ENCODE results near the gene C21orf91. TPM values are rescaled to one million over a fixed set of nuclear protein-coding genes. Genes with fewer than 3 reads are reported as not detected.

Gene C21orf91
- total RNA-seq, 2 donors from 2014 or later: 10.2 to 22.9 TPM

GRCh38 chr21:17781524-17781923 is 37.6 kb downstream of the C21orf91 start:
- intact Hi-C loops (cut with DNase I): no loop called here
- no peaks in the 10 kb centered on the region for H3K9me3 ChIP-seq
- H3K4me1 ChIP-seq (replicated peaks): no peaks in the 10 kb centered on the region
- no peak for TF ChIP-seq CTCF (IDR thresholded peaks at IDR 0.05)
- no peaks in the 10 kb centered on the region for H3K27me3 ChIP-seq (replicated peaks; ENCODE audit: insufficient read depth)
- no peak overlapping the region for H3K4me3 ChIP-seq
- DNase-seq (ENCODE audit: low spot score): no peak
- no peaks in the 10 kb centered on the region for H3K36me3 ChIP-seq
- H3K27ac ChIP-seq: no peak overlapping the region
- WGBS: 92% methylated on average over 5 of the region's 5 CpGs

- Histone ChIP-seq H3K4me3 (no peak overlapping the region), H3K4me1 (replicated peaks) (no peaks in the 10 kb centered on the region), H3K27me3 (replicated peaks; ENCODE audit: insufficient read depth) (no peaks in the 10 kb centered on the region), H3K27ac (no peak overlapping the region), H3K9me3 (no peaks in the 10 kb centered on the region), H3K36me3 (no peaks in the 10 kb centered on the region)
- intact Hi-C loops (cut with DNase I): no loop called here
- no peak for DNase-seq (ENCODE audit: low spot score)
- 76% methylated on average over 6 of the region's 6 CpGs for WGBS
- no peak for TF ChIP-seq POLR2A (IDR thresholded peaks at IDR 0.05)
- TF ChIP-seq CTCF (IDR thresholded peaks at IDR 0.05): no peak
- no peak for TF ChIP-seq POLR2AphosphoS5 (IDR thresholded peaks at IDR 0.05)
Measured at GRCh38 chr21:17780539-17780938, 38.6 kb downstream of the C21orf91 start.

- WGBS: 95% methylated on average over 3 of the region's 3 CpGs
- TF ChIP-seq CTCF (IDR thresholded peaks at IDR 0.05) (no peak), POLR2AphosphoS5 (IDR thresholded peaks at IDR 0.05) (no peak), POLR2A (IDR thresholded peaks at IDR 0.05) (no peak)
- DNase-seq (ENCODE audit: low spot score): no peak
- no peaks in the 10 kb centered on the region for H3K36me3 ChIP-seq
- H3K4me3 ChIP-seq: no peak overlapping the region
- intact Hi-C loops (cut with DNase I): no loop called here
- no peaks in the 10 kb centered on the region for H3K4me1 ChIP-seq (replicated peaks)
- H3K27ac ChIP-seq: no peak overlapping the region
- no peaks in the 10 kb centered on the region for H3K9me3 ChIP-seq
- H3K27me3 ChIP-seq (replicated peaks; ENCODE audit: insufficient read depth): no peaks in the 10 kb centered on the region
Measured at GRCh38 chr21:17779980-17780379, 39.2 kb downstream of the C21orf91 start.

GRCh38 chr21:17779496-17779895 is 39.7 kb downstream of the C21orf91 start:
- intact Hi-C loops (cut with DNase I): no loop called here
- H3K4me1 ChIP-seq (replicated peaks): no peaks in the 10 kb centered on the region
- WGBS: 77% methylated on average over 3 of the region's 3 CpGs
- H3K4me3 ChIP-seq: no peak overlapping the region
- H3K9me3 ChIP-seq: no peaks in the 10 kb centered on the region
- no peaks in the 10 kb centered on the region for H3K27me3 ChIP-seq (replicated peaks; ENCODE audit: insufficient read depth)
- TF ChIP-seq POLR2AphosphoS5 (IDR thresholded peaks at IDR 0.05): no peak
- TF ChIP-seq CTCF (IDR thresholded peaks at IDR 0.05): no peak
- TF ChIP-seq POLR2A (IDR thresholded peaks at IDR 0.05): no peak
- no peak overlapping the region for H3K27ac ChIP-seq
- no peak for DNase-seq (ENCODE audit: low spot score)
- no peaks in the 10 kb centered on the region for H3K36me3 ChIP-seq

- TF ChIP-seq POLR2A (IDR thresholded peaks at IDR 0.05): no peak
- no peak for TF ChIP-seq CTCF (IDR thresholded peaks at IDR 0.05)
- no peak for TF ChIP-seq POLR2AphosphoS5 (IDR thresholded peaks at IDR 0.05)
- WGBS: 50% methylated on average over 1 of the region's 1 CpG
- H3K4me1 ChIP-seq (replicated peaks): no peaks in the 10 kb centered on the region
- DNase-seq (ENCODE audit: low spot score): no peak
- H3K36me3 ChIP-seq: no peaks in the 10 kb centered on the region
- H3K4me3 ChIP-seq: no peak overlapping the region
- H3K27ac ChIP-seq: no peak overlapping the region
- no peaks in the 10 kb centered on the region for H3K9me3 ChIP-seq
- H3K27me3 ChIP-seq (replicated peaks; ENCODE audit: insufficient read depth): no peaks in the 10 kb centered on the region
- intact Hi-C loops (cut with DNase I): no loop called here
Measured at GRCh38 chr21:17777072-17777765, 41.9 kb downstream of the C21orf91 start.

Data from prostate gland (tissue), 2 donors.